Neural progenitor cell (in vitro differentiated cells): Measurements from ENCODE around the gene RPL10A. TPM values are rescaled to one million over a fixed set of nuclear protein-coding genes. Genes with fewer than 3 reads are reported as not detected.

ENCODE experiments used
- DNase-seq: peaks from one replicate; pipeline ENCODE4 v3.0.0-alpha.2; 2016; ENCODE audit warnings: low spot score
- H2AFZ ChIP-seq: fragments of 200-600 bp; sonication (generic); replicated peaks from 2 replicates; pipeline ENCODE4 v1.6.1; 2016; ENCODE audit warnings: antibody characterized with exemption
- H3F3A ChIP-seq: fragments of 200-600 bp; sonication (generic); 2 replicates; pipeline ENCODE4 v1.6.1; 2016; ENCODE audit warnings: antibody characterized with exemption, low read depth
- H3K27ac ChIP-seq: fragments of 200-600 bp; sonication (generic); 2 replicates; pipeline ENCODE4 v1.5.1; 2016; ENCODE audit warnings: mild to moderate bottlenecking
- H3K27me3 ChIP-seq: fragments of 200-600 bp; sonication (generic); 2 replicates; pipeline ENCODE4 v1.6.1; 2016; ENCODE audit warnings: mild to moderate bottlenecking, moderate library complexity
- H3K36me3 ChIP-seq: fragments of 200-600 bp; sonication (generic); 2 replicates; pipeline ENCODE4 v1.5.1; 2016
- H3K4me1 ChIP-seq: fragments of 200-600 bp; sonication (generic); 2 replicates; pipeline ENCODE4 v1.6.1; 2016; ENCODE audit warnings: mixed run types
- H3K4me2 ChIP-seq: fragments of 200-600 bp; sonication (generic); 2 replicates; pipeline ENCODE4 v1.6.1; 2016
- H3K4me3 ChIP-seq: fragments of 200-600 bp; sonication (generic); 2 replicates; pipeline ENCODE4 v1.5.1; 2016
- H3K79me2 ChIP-seq: fragments of 200-600 bp; sonication (generic); 2 replicates; pipeline ENCODE4 v1.6.1; 2016; ENCODE audit warnings: low read depth
- H3K9ac ChIP-seq: fragments of 200-600 bp; sonication (generic); 2 replicates; pipeline ENCODE4 v1.6.1; 2016
- H3K9me3 ChIP-seq: fragments of 200-600 bp; sonication (generic); 2 replicates; pipeline ENCODE4 v1.5.1; 2016; ENCODE audit warnings: low read depth
- H4K20me1 ChIP-seq: fragments of 200-600 bp; sonication (generic); 2 replicates; pipeline ENCODE4 v1.6.1; 2016; ENCODE audit warnings: low read depth
- H3K27ac Mint-ChIP-seq: 3 replicates; pipeline ENCODE4 v1.8.0; 2021; ENCODE audit warnings: mixed read lengths
- H3K27me3 Mint-ChIP-seq: 2 replicates; pipeline ENCODE4 v1.8.0; 2022; ENCODE audit warnings: low read depth, mild to moderate bottlenecking, inconsistent platforms, moderate library complexity, mixed read lengths; ENCODE audit not compliant: insufficient read depth
- H3K36me3 Mint-ChIP-seq: 3 replicates; pipeline ENCODE4 v1.8.0; 2021; ENCODE audit warnings: mixed read lengths
- H3K4me1 Mint-ChIP-seq: 3 replicates; pipeline ENCODE4 v1.8.0; 2021; ENCODE audit warnings: mixed read lengths
- H3K4me3 Mint-ChIP-seq: 3 replicates; pipeline ENCODE4 v1.8.0; 2021; ENCODE audit warnings: mild to moderate bottlenecking, moderate library complexity, mixed read lengths
- H3K9me3 Mint-ChIP-seq: 3 replicates; pipeline ENCODE4 v1.8.0; 2020; ENCODE audit warnings: mixed read lengths
- EZH2 ChIP-seq: fragments of 200-600 bp; sonication (generic); IDR thresholded peaks from 2 replicates; pipeline ENCODE4 v1.6.1; 2017; ENCODE audit warnings: antibody characterized with exemption, mild to moderate bottlenecking, moderate library complexity
- EZH2phosphoT487 ChIP-seq: fragments of 200-600 bp; sonication (generic); IDR thresholded peaks from 2 replicates; pipeline ENCODE4 v1.6.1; 2017; ENCODE audit warnings: antibody characterized with exemption
- total RNA-seq: library from RNA; depleted of rRNA; stranded (reverse); fragments of >200 nt; gene quantifications from 2 replicates; pipeline ENCODE4 v1.2.3, GENCODE V29; 2015; ENCODE audit warnings: low replicate concordance
- TF ChIP-seq, protein P1 (sequence below): fragments of 200-600 bp; sonication (generic); IDR thresholded peaks from 2 replicates; pipeline ENCODE4 v1.5.1; 2017; ENCODE audit warnings: antibody characterized with exemption, mild to moderate bottlenecking

RPL10A gene
- total RNA-seq, 1 donor from 2014 or later: 2,002 TPM

GRCh38 chr6:35439308-35439707, 28.9 kb upstream of the RPL10A start:
- H4K20me1 ChIP-seq: no peaks in the 10 kb centered on the region
- H3K9me3 ChIP-seq: no peaks in the 10 kb centered on the region
- H3K4me1 Mint-ChIP-seq: peaks cover 6% of the 10 kb centered on the region
- H3K9ac ChIP-seq: no peak overlapping the region
- TF ChIP-seq EZH2: no peak
- TF ChIP-seq, protein P1, sequence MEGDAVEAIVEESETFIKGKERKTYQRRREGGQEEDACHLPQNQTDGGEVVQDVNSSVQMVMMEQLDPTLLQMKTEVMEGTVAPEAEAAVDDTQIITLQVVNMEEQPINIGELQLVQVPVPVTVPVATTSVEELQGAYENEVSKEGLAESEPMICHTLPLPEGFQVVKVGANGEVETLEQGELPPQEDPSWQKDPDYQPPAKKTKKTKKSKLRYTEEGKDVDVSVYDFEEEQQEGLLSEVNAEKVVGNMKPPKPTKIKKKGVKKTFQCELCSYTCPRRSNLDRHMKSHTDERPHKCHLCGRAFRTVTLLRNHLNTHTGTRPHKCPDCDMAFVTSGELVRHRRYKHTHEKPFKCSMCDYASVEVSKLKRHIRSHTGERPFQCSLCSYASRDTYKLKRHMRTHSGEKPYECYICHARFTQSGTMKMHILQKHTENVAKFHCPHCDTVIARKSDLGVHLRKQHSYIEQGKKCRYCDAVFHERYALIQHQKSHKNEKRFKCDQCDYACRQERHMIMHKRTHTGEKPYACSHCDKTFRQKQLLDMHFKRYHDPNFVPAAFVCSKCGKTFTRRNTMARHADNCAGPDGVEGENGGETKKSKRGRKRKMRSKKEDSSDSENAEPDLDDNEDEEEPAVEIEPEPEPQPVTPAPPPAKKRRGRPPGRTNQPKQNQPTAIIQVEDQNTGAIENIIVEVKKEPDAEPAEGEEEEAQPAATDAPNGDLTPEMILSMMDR: no peak
- no peak for TF ChIP-seq EZH2phosphoT487
- H3K9me3 Mint-ChIP-seq: no peaks in the 10 kb centered on the region
- no peaks in the 10 kb centered on the region for H3K27me3 ChIP-seq
- H3F3A ChIP-seq: no peaks in the 10 kb centered on the region
- no peak overlapping the region for H2AFZ ChIP-seq
- no peaks in the 10 kb centered on the region for H3K36me3 ChIP-seq
- H3K4me2 ChIP-seq: no peak overlapping the region
- H3K27me3 Mint-ChIP-seq: peaks cover 4% of the 10 kb centered on the region
- H3K36me3 Mint-ChIP-seq: no peaks in the 10 kb centered on the region
- no peak overlapping the region for H3K27ac ChIP-seq
- no peaks in the 10 kb centered on the region for H3K79me2 ChIP-seq
- no peak overlapping the region for H3K4me3 Mint-ChIP-seq
- no peak overlapping the region for H3K4me3 ChIP-seq
- H3K27ac Mint-ChIP-seq: no peak overlapping the region
- H3K4me1 ChIP-seq: no peaks in the 10 kb centered on the region
- DNase-seq: peak; percentile 53

DNA sequence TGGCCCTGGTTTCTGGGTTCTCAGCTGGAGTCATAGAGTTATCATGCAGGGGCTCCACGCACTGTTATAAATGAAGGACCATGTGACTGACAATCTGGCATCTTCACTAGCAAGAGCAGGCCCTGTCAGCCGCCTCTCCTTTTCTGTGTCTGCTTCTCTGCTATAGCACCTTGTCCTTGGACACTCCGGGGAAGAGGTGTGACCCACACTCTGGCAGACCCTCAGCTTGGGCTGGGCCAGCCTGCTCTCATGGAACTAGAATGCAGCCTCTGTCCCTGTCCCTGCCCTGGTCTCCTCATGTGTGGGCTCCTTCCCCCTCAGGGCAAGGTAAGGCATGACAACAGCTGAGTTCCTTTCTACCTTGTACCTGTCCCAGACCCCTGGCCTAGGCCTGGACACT, 27.0 kb upstream of the RPL10A start:
- no peak overlapping the region for H3K4me3 ChIP-seq
- H4K20me1 ChIP-seq: no peaks in the 10 kb centered on the region
- Mint-ChIP-seq H3K4me3 (no peak overlapping the region), H3K36me3 (no peaks in the 10 kb centered on the region), H3K4me1 (peaks cover 6% of the 10 kb centered on the region), H3K9me3 (no peaks in the 10 kb centered on the region), H3K27me3 (peaks cover 4% of the 10 kb centered on the region), H3K27ac (no peak overlapping the region)
- no peak overlapping the region for H3K9ac ChIP-seq
- H3K79me2 ChIP-seq: no peaks in the 10 kb centered on the region
- no peak overlapping the region for H2AFZ ChIP-seq
- H3F3A ChIP-seq: no peaks in the 10 kb centered on the region
- DNase-seq: no peak
- no peaks in the 10 kb centered on the region for H3K9me3 ChIP-seq
- H3K36me3 ChIP-seq: no peaks in the 10 kb centered on the region
- H3K4me1 ChIP-seq: no peaks in the 10 kb centered on the region
- no peaks in the 10 kb centered on the region for H3K27me3 ChIP-seq
- no peak for TF ChIP-seq EZH2phosphoT487
- TF ChIP-seq EZH2: no peak
- TF ChIP-seq, protein P1: no peak
- no peak overlapping the region for H3K4me2 ChIP-seq
- no peak overlapping the region for H3K27ac ChIP-seq

DNA sequence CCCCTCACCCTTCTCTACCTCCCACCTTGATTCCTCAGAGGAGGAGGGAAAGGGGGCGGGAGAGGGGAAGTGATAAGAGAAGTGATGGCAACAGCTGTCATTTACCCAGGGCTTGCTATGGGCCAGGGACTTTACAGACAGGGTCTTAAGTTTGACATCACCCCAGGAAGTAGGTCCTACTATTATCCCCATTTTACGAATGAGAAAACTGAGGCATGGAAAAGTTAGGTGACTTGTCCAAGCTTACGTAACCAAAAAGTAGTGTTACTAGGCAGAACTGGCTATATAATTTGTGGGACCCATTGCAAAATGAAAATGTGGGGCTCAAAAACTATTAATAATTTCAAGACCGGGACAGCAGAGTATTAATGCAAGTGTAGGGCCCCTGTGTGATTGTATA, 26.6 kb upstream of the RPL10A start:
- Mint-ChIP-seq H3K36me3 (no peaks in the 10 kb centered on the region), H3K27me3 (peaks cover 4% of the 10 kb centered on the region), H3K9me3 (no peaks in the 10 kb centered on the region), H3K4me3 (no peak overlapping the region), H3K27ac (no peak overlapping the region), H3K4me1 (peaks cover 6% of the 10 kb centered on the region)
- no peak overlapping the region for H3K4me3 ChIP-seq
- H3K9ac ChIP-seq: no peak overlapping the region
- no peak overlapping the region for H3K4me2 ChIP-seq
- no peak for DNase-seq
- no peaks in the 10 kb centered on the region for H4K20me1 ChIP-seq
- H3K9me3 ChIP-seq: no peaks in the 10 kb centered on the region
- no peaks in the 10 kb centered on the region for H3K36me3 ChIP-seq
- H3K79me2 ChIP-seq: no peaks in the 10 kb centered on the region
- no peaks in the 10 kb centered on the region for H3F3A ChIP-seq
- no peak for TF ChIP-seq EZH2
- TF ChIP-seq EZH2phosphoT487: no peak
- TF ChIP-seq, protein P1: no peak
- no peak overlapping the region for H2AFZ ChIP-seq
- no peaks in the 10 kb centered on the region for H3K27me3 ChIP-seq
- H3K27ac ChIP-seq: no peak overlapping the region
- H3K4me1 ChIP-seq: no peaks in the 10 kb centered on the region

DNA sequence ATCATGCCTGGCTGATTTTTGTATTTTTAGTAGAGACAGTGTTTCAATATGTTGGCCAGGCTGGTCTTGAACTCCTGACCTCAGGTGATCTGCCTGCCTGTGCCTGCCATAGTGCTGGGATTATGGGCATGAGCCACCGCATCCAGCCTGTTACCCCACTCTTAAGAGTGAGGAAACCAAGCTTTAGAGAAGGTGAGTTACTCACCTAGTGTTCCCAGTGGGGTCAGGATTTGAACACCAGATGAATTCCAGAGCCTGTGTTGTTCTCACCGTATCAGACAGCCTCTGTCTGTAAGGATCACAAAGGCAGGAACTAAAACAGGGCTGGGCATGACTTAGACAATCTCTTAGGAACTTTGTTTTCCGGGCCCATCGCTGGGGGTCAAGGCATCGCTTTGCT, 25.5 kb upstream of the RPL10A start:
- Mint-ChIP-seq H3K27ac (peak overlapping the region; percentile 53), H3K36me3 (no peaks in the 10 kb centered on the region)

More for the DNA sequence above, 25.5 kb upstream of the RPL10A start:
- H3K36me3 ChIP-seq: no peaks in the 10 kb centered on the region
- no peaks in the 10 kb centered on the region for H3K79me2 ChIP-seq
- H3F3A ChIP-seq: no peaks in the 10 kb centered on the region
- H3K4me2 ChIP-seq: no peak overlapping the region
- H3K4me3 ChIP-seq: no peak overlapping the region
- H4K20me1 ChIP-seq: no peaks in the 10 kb centered on the region
- no peaks in the 10 kb centered on the region for H3K4me1 ChIP-seq
- H3K4me3 Mint-ChIP-seq: no peak overlapping the region
- H3K27me3 ChIP-seq: no peaks in the 10 kb centered on the region
- TF ChIP-seq, protein P1: no peak
- TF ChIP-seq EZH2phosphoT487 (no peak), EZH2 (no peak)
- H2AFZ ChIP-seq: no peak overlapping the region
- H3K9me3 ChIP-seq: no peaks in the 10 kb centered on the region
- H3K4me1 Mint-ChIP-seq: peaks cover 5% of the 10 kb centered on the region
- H3K27ac ChIP-seq: no peak overlapping the region
- no peak for DNase-seq
- no peak overlapping the region for H3K9ac ChIP-seq
- peaks cover 4% of the 10 kb centered on the region for H3K27me3 Mint-ChIP-seq
- no peaks in the 10 kb centered on the region for H3K9me3 Mint-ChIP-seq
